Ascending aorta (tissue), 2 donors: ENCODE results near the gene GDF15. TPM values are rescaled to one million over a fixed set of nuclear protein-coding genes. Genes with fewer than 3 reads are reported as not detected.
"Not testable (repeated sequence)": the region's sequence is repeated elsewhere in the genome, so short reads cannot be mapped to it uniquely, and the experiment has no call there.

Experiments
- DNase-seq, 2 donors: peaks; one replicate each; pipeline ENCODE4 v3.0.0-alpha.2; 2019; ENCODE audit warnings: low spot score in 2 of 2
- H3K27ac ChIP-seq, 2 donors: fragments of 200-600 bp; sonication (generic); one replicate each; pipeline ENCODE4 v1.5.1; 2016 to 2017; ENCODE audit warnings: mild to moderate bottlenecking in 1 of 2
- H3K27me3 ChIP-seq: fragments of 200-600 bp; sonication (generic); one replicate; pipeline ENCODE4 v1.5.1; 2017
- H3K36me3 ChIP-seq, 2 donors: fragments of 200-600 bp; sonication (generic); one replicate each; pipeline ENCODE4 v1.5.1; 2016
- H3K4me1 ChIP-seq, 2 donors: fragments of 200-600 bp; sonication (generic); one replicate each; pipeline ENCODE4 v1.5.1; 2016 to 2017; ENCODE audit warnings: mild to moderate bottlenecking in 1 of 2
- H3K4me3 ChIP-seq, 2 donors: fragments of 200-600 bp; sonication (generic); one replicate each; pipeline ENCODE4 v1.5.1; 2016 to 2017; ENCODE audit warnings: mild to moderate bottlenecking in 1 of 2
- H3K9me3 ChIP-seq, 2 donors: fragments of 200-600 bp; sonication (generic); one replicate each; pipeline ENCODE4 v1.5.1; 2016
- CTCF ChIP-seq, 3 experiments: fragments of 200-600 bp in 2 of 3; fragments of 450-650 bp in 1 of 3; sonication (generic) in 2 of 3; IDR thresholded peaks; one replicate each; pipeline ENCODE4 v1.5.1; 2016 to 2019; ENCODE audit warnings: antibody characterized with exemption in 3 of 3, mild to moderate bottlenecking in 1 of 3, moderate library complexity in 1 of 3
- intact Hi-C: fragments of 100-400 bp; cut with DNase I; formaldehyde crosslinking; loops from one replicate; pipeline ENCODE4 v1.15.1; 2023
- total RNA-seq: library from RNA; depleted of rRNA; stranded (reverse); fragments of >200 nt; gene quantifications from one replicate; pipeline ENCODE4 v1.1.0, GENCODE V29; 2016

GDF15 gene
- total RNA-seq, 1 donor from 2014 or later = 8.5 TPM

- no peak for DNase-seq
- Histone ChIP-seq H3K4me1 (no peaks in the 10 kb centered on the region), H3K9me3 (no peaks in the 10 kb centered on the region), H3K4me3 (no peak overlapping the region), H3K36me3 (no peaks in the 10 kb centered on the region), H3K27ac (no peak overlapping the region), H3K27me3 (no peaks in the 10 kb centered on the region)
- TF ChIP-seq CTCF (IDR thresholded peaks at IDR 0.05) = peak; percentile 62 to 80 (median 75)
- intact Hi-C loops = loop anchor here (1.0 kb wide), 1 partner anchor 61 kb away; no protein-coding TSS in a partner anchor
Measured at GRCh38 chr19:18349524-18350128, 36.3 kb upstream of the GDF15 start.

- DNase-seq = no peak
- no peaks in the 10 kb centered on the region for H3K27me3 ChIP-seq
- intact Hi-C loops = no loop called here
- H3K36me3 ChIP-seq = no peaks in the 10 kb centered on the region
- no peaks in the 10 kb centered on the region for H3K4me1 ChIP-seq
- H3K4me3 ChIP-seq = no peak overlapping the region
- TF ChIP-seq CTCF (IDR thresholded peaks at IDR 0.05) = no peak
- no peak overlapping the region for H3K27ac ChIP-seq
- no peaks in the 10 kb centered on the region for H3K9me3 ChIP-seq
Measured at GRCh38 chr19:18350490-18350889, 35.5 kb upstream of the GDF15 start.

GRCh38 chr19:18351544-18351943, 34.4 kb upstream of the GDF15 start:
- no peaks in the 10 kb centered on the region for H3K4me1 ChIP-seq
- intact Hi-C loops = no loop called here

GRCh38 chr19:18353378-18354005, 32.5 kb upstream of the GDF15 start:
- Histone ChIP-seq H3K36me3 (peaks cover 12 to 23% of the 10 kb centered on the region in 2 donors), H3K27ac (no peak overlapping the region), H3K9me3 (no peaks in the 10 kb centered on the region), H3K27me3 (no peaks in the 10 kb centered on the region), H3K4me3 (no peak overlapping the region), H3K4me1 (no peaks in the 10 kb centered on the region)
- DNase-seq = no peak
- intact Hi-C loops = no loop called here
- TF ChIP-seq CTCF (IDR thresholded peaks at IDR 0.05) = no peak

More at GRCh38 chr19:18351544-18351943, 34.4 kb upstream of the GDF15 start:
- Histone ChIP-seq H3K27ac (no peak overlapping the region), H3K27me3 (no peaks in the 10 kb centered on the region), H3K36me3 (peaks cover 3 to 4% of the 10 kb centered on the region in 2 donors), H3K4me3 (no peak overlapping the region), H3K9me3 (no peaks in the 10 kb centered on the region)
- DNase-seq = no peak
- TF ChIP-seq CTCF (IDR thresholded peaks at IDR 0.05) = no peak

- peaks cover 25 to 29% of the 10 kb centered on the region in 2 donors for H3K36me3 ChIP-seq
- DNase-seq, H3K27me3 ChIP-seq, H3K27ac ChIP-seq, H3K9me3 ChIP-seq, H3K4me3 ChIP-seq, intact Hi-C loops, H3K4me1 ChIP-seq: not testable (repeated sequence)
Measured at GRCh38 chr19:18354743-18355142, 31.2 kb upstream of the GDF15 start.

- intact Hi-C loops = no loop called here
- no peak for TF ChIP-seq CTCF (IDR thresholded peaks at IDR 0.05)
- H3K27ac ChIP-seq = no peak overlapping the region
- no peaks in the 10 kb centered on the region for H3K27me3 ChIP-seq
- peaks cover 28 to 44% of the 10 kb centered on the region in 2 donors for H3K36me3 ChIP-seq
- H3K4me1 ChIP-seq = no peaks in the 10 kb centered on the region
- no peak for DNase-seq
- no peak overlapping the region for H3K4me3 ChIP-seq
- no peaks in the 10 kb centered on the region for H3K9me3 ChIP-seq
Measured at GRCh38 chr19:18357041-18357440, 28.9 kb upstream of the GDF15 start.
